Uterus (tissue), 4 donors: ENCODE results near the gene RBFOX2. TPM values are rescaled to one million over a fixed set of nuclear protein-coding genes. Genes with fewer than 3 reads are reported as not detected.

ENCODE experiments used
- DNase-seq, 2 donors: peaks; one replicate each; pipeline ENCODE4 v3.0.0-alpha.2; 2019 to 2020
- H3K27ac ChIP-seq, 2 donors: fragments of 200-600 bp; sonication (generic); 1 replicate in 1 of 2; 2 replicates in 1 of 2; pipeline ENCODE4 v1.5.1; 2016 to 2018
- H3K27me3 ChIP-seq, 2 donors: fragments of 200-600 bp; sonication (generic); one replicate each; pipeline ENCODE4 v1.5.1; 2018 to 2019; ENCODE audit warnings: control low read depth in 1 of 2
- H3K36me3 ChIP-seq, 2 donors: fragments of 200-600 bp; sonication (generic); one replicate each; pipeline ENCODE4 v1.5.1; 2019; ENCODE audit warnings: control low read depth in 1 of 2
- H3K4me1 ChIP-seq, 2 donors: fragments of 200-600 bp; sonication (generic); one replicate each; pipeline ENCODE4 v1.5.1; 2018 to 2019; ENCODE audit warnings: control low read depth in 1 of 2
- H3K4me3 ChIP-seq, 2 donors: fragments of 200-600 bp; sonication (generic); 1 replicate in 1 of 2; 2 replicates in 1 of 2; pipeline ENCODE4 v1.5.1; 2018 to 2019; ENCODE audit warnings: mild to moderate bottlenecking in 1 of 2
- H3K9me3 ChIP-seq, 2 donors: fragments of 200-600 bp; sonication (generic); one replicate each; pipeline ENCODE4 v1.5.1; 2019; ENCODE audit warnings: control low read depth in 1 of 2
- CTCF ChIP-seq, 4 experiments: fragments of 200-600 bp in 2 of 4; fragments of 450-650 bp in 2 of 4; sonication (generic) in 2 of 4; IDR thresholded peaks; one replicate each; pipeline ENCODE4 v1.5.1; 2016 to 2019; ENCODE audit warnings: antibody characterized with exemption in 4 of 4, mild to moderate bottlenecking in 2 of 4, moderate library complexity in 1 of 4
- POLR2A ChIP-seq, 2 donors: fragments of 450-650 bp; IDR thresholded peaks; one replicate each; pipeline ENCODE4 v1.6.1; 2016; ENCODE audit warnings: antibody characterized with exemption in 2 of 2, mild to moderate bottlenecking in 1 of 2, moderate library complexity in 1 of 2
- intact Hi-C: fragments of 100-400 bp; cut with DNase I; formaldehyde crosslinking; loops from one replicate; pipeline ENCODE4 v1.15.1; 2023; ENCODE audit warnings: low total_unique reads
- total RNA-seq, 4 donors: library from RNA; depleted of rRNA in 3 of 4; stranded (reverse); fragments of >200 nt in 3 of 4; gene quantifications; one replicate each; pipeline versions ENCODE4 v1.1.0 to v1.2.4, GENCODE V29; 2014 to 2023
- donor health status: DM: yes; HTN: yes; CAD: no.

RBFOX2 gene
- total RNA-seq, 4 donors from 2014 or later: 81.0 to 311 (median 147) TPM

GRCh38 chr22:35754761-35755160 lies 273.9 kb downstream of the RBFOX2 start:
- no peak overlapping the region for H3K27ac ChIP-seq
- peaks cover 0 to 3% of the 10 kb centered on the region in 2 donors for H3K4me1 ChIP-seq
- no peak for DNase-seq
- H3K4me3 ChIP-seq: no peak overlapping the region
- no peaks in the 10 kb centered on the region for H3K36me3 ChIP-seq
- H3K9me3 ChIP-seq: no peaks in the 10 kb centered on the region
- no peak for TF ChIP-seq POLR2A (IDR thresholded peaks at IDR 0.05)
- TF ChIP-seq CTCF (IDR thresholded peaks at IDR 0.05): no peak
- no peaks in the 10 kb centered on the region for H3K27me3 ChIP-seq
- intact Hi-C loops: no loop called here

GRCh38 chr22:35752863-35753189 lies 275.8 kb downstream of the RBFOX2 start:
- H3K4me3 ChIP-seq: no peak overlapping the region
- intact Hi-C loops: no loop called here
- H3K9me3 ChIP-seq: no peaks in the 10 kb centered on the region
- TF ChIP-seq CTCF (IDR thresholded peaks at IDR 0.05) (no peak), POLR2A (IDR thresholded peaks at IDR 0.05) (no peak)
- H3K27me3 ChIP-seq: no peaks in the 10 kb centered on the region
- H3K27ac ChIP-seq: peak overlapping the region in 1 of 2 donors; percentile 27
- peaks cover 0 to 3% of the 10 kb centered on the region in 2 donors for H3K4me1 ChIP-seq
- no peak for DNase-seq
- H3K36me3 ChIP-seq: no peaks in the 10 kb centered on the region

- TF ChIP-seq CTCF (IDR thresholded peaks at IDR 0.05) (no peak), POLR2A (IDR thresholded peaks at IDR 0.05) (no peak)
- H3K9me3 ChIP-seq: no peaks in the 10 kb centered on the region
- intact Hi-C loops: no loop called here
- no peaks in the 10 kb centered on the region for H3K36me3 ChIP-seq
- H3K4me3 ChIP-seq: no peak overlapping the region
- peak overlapping the region in 1 of 2 donors; percentile 27 for H3K27ac ChIP-seq
- H3K27me3 ChIP-seq: no peaks in the 10 kb centered on the region
- peaks cover 0 to 3% of the 10 kb centered on the region in 2 donors for H3K4me1 ChIP-seq
- no peak for DNase-seq
Observed at GRCh38 chr22:35752006-35752862, 276.4 kb downstream of the RBFOX2 start.

GRCh38 chr22:35749808-35750207 lies 278.8 kb downstream of the RBFOX2 start:
- no peaks in the 10 kb centered on the region for H3K27me3 ChIP-seq
- DNase-seq: no peak
- no peak overlapping the region for H3K27ac ChIP-seq
- intact Hi-C loops: no loop called here
- no peaks in the 10 kb centered on the region for H3K9me3 ChIP-seq
- TF ChIP-seq POLR2A (IDR thresholded peaks at IDR 0.05): no peak
- TF ChIP-seq CTCF (IDR thresholded peaks at IDR 0.05): no peak
- H3K4me3 ChIP-seq: no peak overlapping the region
- no peaks in the 10 kb centered on the region for H3K36me3 ChIP-seq
- peaks cover 0 to 3% of the 10 kb centered on the region in 2 donors for H3K4me1 ChIP-seq

GRCh38 chr22:35746946-35747703 lies 281.5 kb downstream of the RBFOX2 start:
- Histone ChIP-seq H3K9me3 (no peaks in the 10 kb centered on the region), H3K27me3 (no peaks in the 10 kb centered on the region), H3K4me1 (no peaks in the 10 kb centered on the region), H3K36me3 (no peaks in the 10 kb centered on the region), H3K4me3 (no peak overlapping the region), H3K27ac (no peak overlapping the region)
- DNase-seq: no peak
- intact Hi-C loops: no loop called here
- TF ChIP-seq CTCF (IDR thresholded peaks at IDR 0.05) (no peak), POLR2A (IDR thresholded peaks at IDR 0.05) (no peak)
